H1 (cell line): ENCODE measurements around the gene GARS1. TPM values are rescaled to one million over a fixed set of nuclear protein-coding genes. Genes with fewer than 3 reads are reported as not detected.

Source experiments
- ASH2L ChIP-seq: fragments of 200-600, 300-600 bp; sonication (generic); IDR thresholded peaks from one replicate; pipeline ENCODE4 v1.7.1; 2017; ENCODE audit warnings: low read length
- CHD2 ChIP-seq: IDR thresholded peaks from 2 replicates; pipeline ENCODE4 v1.6.1; 2012; ENCODE audit warnings: low read length, improper control_type of control experiment
- CTBP2 ChIP-seq: IDR thresholded peaks from 2 replicates; pipeline ENCODE4 v1.7.0; 2011; ENCODE audit warnings: borderline replicate concordance, mild to moderate bottlenecking, moderate library complexity, mixed read lengths, low read length; ENCODE audit not compliant: insufficient read depth, insufficient read length
- EGR1 ChIP-seq: IDR thresholded peaks from 2 replicates; pipeline ENCODE4 v1.6.1; 2011; ENCODE audit warnings: low read depth, low read length, borderline replicate concordance
- EP300 ChIP-seq, 2 experiments: IDR thresholded peaks; 1 replicate in 1 of 2; 2 replicates in 1 of 2; pipeline ENCODE4 v1.6.1; 2011 to 2012; ENCODE audit warnings: low read depth in 2 of 2, low read length in 2 of 2, mild to moderate bottlenecking in 2 of 2, borderline replicate concordance in 1 of 2, inconsistent platforms in 1 of 2, moderate library complexity in 1 of 2
- GABPA ChIP-seq: IDR thresholded peaks from 2 replicates; pipeline ENCODE4 v1.6.1; 2011; ENCODE audit warnings: mild to moderate bottlenecking, low read length, moderate library complexity, borderline replicate concordance; ENCODE audit not compliant: insufficient read depth
- JUN ChIP-seq: IDR thresholded peaks from 2 replicates; pipeline ENCODE4 v1.6.1; 2011; ENCODE audit warnings: low read depth, mild to moderate bottlenecking, improper control_type of control experiment, low read length
- JUND ChIP-seq: IDR thresholded peaks from 2 replicates; pipeline ENCODE4 v1.6.1; 2011; ENCODE audit warnings: mild to moderate bottlenecking, improper control_type of control experiment, low read length
- KDM1A ChIP-seq: fragments of 200-600, 300-600 bp; sonication (generic); IDR thresholded peaks from 2 replicates; pipeline ENCODE4 v1.7.1; 2016; ENCODE audit warnings: mild to moderate bottlenecking, low read length, borderline replicate concordance
- KDM4A ChIP-seq: IDR thresholded peaks from one replicate; pipeline ENCODE4 v1.7.1; 2012; ENCODE audit warnings: low read depth, mild to moderate bottlenecking, moderate library complexity, low read length, inconsistent platforms; ENCODE audit not compliant: severe bottlenecking
- MAFK ChIP-seq: IDR thresholded peaks from 2 replicates; pipeline ENCODE4 v1.6.1; 2012; ENCODE audit warnings: low read depth, mild to moderate bottlenecking, improper control_type of control experiment, low read length
- NANOG ChIP-seq: IDR thresholded peaks from 2 replicates; pipeline ENCODE4 v1.6.1; 2011; ENCODE audit warnings: low read length, low read depth, mild to moderate bottlenecking, inconsistent platforms; ENCODE audit not compliant: insufficient read depth, poor library complexity, severe bottlenecking
- NRF1 ChIP-seq: IDR thresholded peaks from 2 replicates; pipeline ENCODE4 v1.6.1; 2011; ENCODE audit warnings: mild to moderate bottlenecking, low read depth, low read length, improper control_type of control experiment
- PHF8 ChIP-seq: fragments of 200-600 bp; sonication (generic); conservative IDR thresholded peaks from 2 replicates; pipeline ENCODE4 v1.7.1; 2012; ENCODE audit warnings: low read depth, mild to moderate bottlenecking, inconsistent platforms, low read length, moderate library complexity
- POLR2A ChIP-seq, 2 experiments: IDR thresholded peaks; 1 replicate in 1 of 2; 2 replicates in 1 of 2; pipeline ENCODE4 v1.6.1; 2011; ENCODE audit warnings: low read depth in 2 of 2, low read length in 2 of 2, mild to moderate bottlenecking in 2 of 2; ENCODE audit errors: control extremely low read depth in 1 of 2
- POU5F1 ChIP-seq: IDR thresholded peaks from 2 replicates; pipeline ENCODE4 v1.6.1; 2011; ENCODE audit warnings: low read depth, mild to moderate bottlenecking, low read length, moderate library complexity
- RAD21 ChIP-seq, 2 experiments: IDR thresholded peaks in 1 of 2; conservative IDR thresholded peaks in 1 of 2; 2 replicates each; pipeline ENCODE4 v1.6.1; 2011; ENCODE audit warnings: low read depth in 2 of 2, low read length in 2 of 2, improper control_type of control experiment in 1 of 2, inconsistent platforms in 1 of 2, mild to moderate bottlenecking in 1 of 2, moderate library complexity in 1 of 2
- SIN3A ChIP-seq, 2 experiments: IDR thresholded peaks in 1 of 2; conservative IDR thresholded peaks in 1 of 2; 2 replicates each; pipeline ENCODE4 v1.6.1; 2011 to 2012; ENCODE audit warnings: low read length in 2 of 2, improper control_type of control experiment in 1 of 2, low read depth in 1 of 2, mild to moderate bottlenecking in 1 of 2
- SIRT6 ChIP-seq: IDR thresholded peaks from one replicate; pipeline ENCODE4 v1.7.1; 2012; ENCODE audit warnings: low read length, inconsistent platforms
- SP2 ChIP-seq: IDR thresholded peaks from 2 replicates; pipeline ENCODE4 v1.6.1; 2012; ENCODE audit warnings: mild to moderate bottlenecking, low read length, inconsistent platforms
- TAF1 ChIP-seq: IDR thresholded peaks from 2 replicates; pipeline ENCODE4 v1.6.1; 2011; ENCODE audit warnings: mild to moderate bottlenecking, low read depth, low read length
- TBP ChIP-seq: IDR thresholded peaks from 2 replicates; pipeline ENCODE4 v1.6.1; 2011; ENCODE audit warnings: low read depth, low read length, improper control_type of control experiment
- polyA plus RNA-seq, 7 experiments: library from polyadenylated mRNA; depleted of rRNA in 3 of 7; stranded (reverse) in 5 of 7; unstranded in 2 of 7; fragments of >200 nt in 5 of 7; fragments of 200-250 nt in 2 of 7; gene quantifications; 1 replicate in 5 of 7; 2 replicates in 1 of 7; 4 replicates in 1 of 7; pipeline versions ENCODE4 v1.2.1 to v1.2.3, GENCODE V29; 2011 to 2013; ENCODE audit warnings: missing spikeins in 2 of 7, mixed read lengths in 2 of 7
- total RNA-seq: library from RNA; stranded (reverse); fragmentation: NEBNext Ultra II Directional; extraction: Animal tissue kit (Norgen Biotek cat#: 25700); gene quantifications from 2 replicates; pipeline ENCODE4 v1.2.1, GENCODE V29; 2021
- TF ChIP-seq, protein P1 (sequence below): IDR thresholded peaks from 2 replicates; pipeline ENCODE4 v1.6.1; 2011; ENCODE audit warnings: low read depth, mild to moderate bottlenecking, low read length; ENCODE audit not compliant: insufficient read depth

The GARS1 gene
- total and polyA plus RNA-seq, 2 of the 8 experiments (the other 6 are each of a cell fraction or from before 2014, with no cell fraction given): 270 to 476 TPM

- TF ChIP-seq JUN (no peak), MAFK (no peak), EGR1 (0 out of 2 replicates have a peak, but pooled peaks have one; percentile 5), CTBP2 (no peak), RAD21 (IDR thresholded peaks at IDR 0.05 in 1 of 2, conservative IDR thresholded peaks at IDR 0.05 in 1 of 2; ENCODE audit: low read depth in 2 of 2, low read length in 2 of 2) (no peak), NANOG (no peak), SIN3A (conservative IDR thresholded peaks at IDR 0.05 in 1 of 2, IDR thresholded peaks at IDR 0.05 in 1 of 2; ENCODE audit: low read depth in 1 of 2, low read length in 2 of 2) (peak; percentile 93 to 94; a peak in 3 of 4 replicates), POU5F1 (no peak), PHF8 (peak; percentile 97), KDM4A (peak; percentile 80), SP2 (no peak), CHD2 (no peak), KDM1A (0 out of 2 replicates have a peak, but pooled peaks have one; percentile 11), EP300 (IDR thresholded peaks at IDR 0.05; ENCODE audit: borderline replicate concordance in 1 of 2, low read depth in 2 of 2, low read length in 2 of 2) (peak; percentile 87 to 99), TBP (peak; percentile 92), GABPA (peak; percentile 77; the same call in 1 of the 2 replicates), ASH2L (peak; percentile 99), SIRT6 (no peak), NRF1 (no peak), POLR2A (IDR thresholded peaks at IDR 0.05; ENCODE audit: control extremely low read depth in 1 of 2, low read depth in 2 of 2, low read length in 2 of 2) (peak; percentile 93 to 97), JUND (0 out of 2 replicates have a peak, but pooled peaks have one; percentile 40), TAF1 (peak; percentile 98)
- TF ChIP-seq, protein P1, sequence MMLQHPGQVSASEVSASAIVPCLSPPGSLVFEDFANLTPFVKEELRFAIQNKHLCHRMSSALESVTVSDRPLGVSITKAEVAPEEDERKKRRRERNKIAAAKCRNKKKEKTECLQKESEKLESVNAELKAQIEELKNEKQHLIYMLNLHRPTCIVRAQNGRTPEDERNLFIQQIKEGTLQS: peak; percentile 93
Measured at GRCh38 chr7:30594540-30595435, at the start of gene GARS1 (continued).
